CD4-positive, alpha-beta T cell treated with Interleukin-17A for 1 hour (primary cell): Measurements from ENCODE around the gene CCT7.

Experiments
- DNase-seq: peaks from one replicate; pipeline ENCODE4 v3.0.0-alpha.2; 2020

CCT7 gene

GRCh38 chr2:73297151-73297559, 63.0 kb downstream of the CCT7 start:
- DNase-seq: no peak

DNA sequence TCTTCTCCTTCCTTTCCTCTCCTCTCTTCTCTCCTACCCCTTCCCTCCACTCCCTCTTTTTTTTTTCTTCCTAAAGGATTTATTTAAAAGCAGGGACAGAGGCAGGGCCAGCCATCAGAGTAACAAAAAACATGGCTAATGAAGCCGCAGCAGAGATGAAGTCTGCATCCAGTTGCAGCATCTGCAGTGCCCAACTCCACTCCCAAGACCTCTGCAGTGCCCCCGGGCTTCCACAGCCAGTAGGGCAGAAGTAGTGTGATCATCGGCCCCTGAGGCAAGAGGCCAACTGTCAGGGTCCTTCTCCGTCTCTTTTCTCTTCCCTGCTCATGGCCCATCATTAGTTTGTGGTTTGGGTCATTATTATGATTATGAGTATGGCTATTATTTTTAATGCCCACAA, 63.5 kb downstream of the CCT7 start:
- DNase-seq: no peak

DNA sequence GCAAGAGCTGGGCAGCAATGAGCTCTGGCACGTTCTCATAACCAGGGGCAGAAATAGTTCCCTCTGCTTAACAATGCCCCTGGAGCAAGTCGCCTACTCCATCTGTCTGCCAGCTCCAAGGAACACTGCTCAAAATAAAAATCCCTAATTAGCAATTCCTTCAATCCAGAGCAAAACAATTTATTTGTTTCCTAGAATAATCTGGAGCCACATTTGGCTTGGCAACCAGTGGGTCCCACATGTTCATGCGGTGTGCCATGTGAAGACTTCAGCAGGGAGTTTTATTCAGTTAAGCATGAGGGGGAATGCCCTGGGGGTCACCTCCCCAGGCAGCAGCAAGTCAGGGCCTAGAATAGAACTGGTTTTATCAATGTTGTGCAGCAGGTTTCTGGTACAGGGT, 66.8 kb downstream of the CCT7 start:
- DNase-seq: no peak

GRCh38 chr2:73301636-73302035, 67.5 kb downstream of the CCT7 start:
- DNase-seq: no peak
